Endothelial cell of umbilical vein (primary cell): Measurements from ENCODE around the gene TMPRSS5. TPM values are rescaled to one million over a fixed set of nuclear protein-coding genes. Genes with fewer than 3 reads are reported as not detected.

Experiments used
- BruUV-seq: library from RNA; stranded (reverse); fragments of 400-500 nt; replicated peaks from 2 replicates; lab custom pipeline; 2021; lab: Mats Ljungman, UMichigan
- CTCF ChIA-PET: fragments of 300-600, 350-600 bp; sonication (Branson Sonifier 250); formaldehyde crosslinking; loops from one replicate; lab custom pipeline; 2021; ENCODE audit warnings: antibody characterized with exemption, inconsistent platforms; lab: Charles Lee
- POLR2A ChIA-PET: fragments of 300-600, 350-600 bp; sonication (Branson Sonifier 250); formaldehyde crosslinking; loops from one replicate; lab custom pipeline; 2021; ENCODE audit warnings: antibody characterized with exemption, inconsistent platforms; lab: Charles Lee
- DNase-seq: peaks from one replicate; pipeline ENCODE4 v3.0.0-alpha.2; 2011; ENCODE audit warnings: low read depth, low spot score
- FAIRE-seq: peaks from 2 replicates; lab custom pipeline; 2011; peaks lifted over from hg19 to GRCh38; lab: Jason Lieb, UNC
- H2AFZ ChIP-seq: 2 replicates; pipeline ENCODE4 v1.6.0; 2012; ENCODE audit warnings: low read depth, low read length, control low read depth, inconsistent platforms
- H3K27ac ChIP-seq: 2 replicates; pipeline ENCODE4 v1.5.1; 2011; ENCODE audit warnings: low read depth, mild to moderate bottlenecking, control low read depth, low read length, moderate library complexity; ENCODE audit not compliant: insufficient read depth
- H3K27me3 ChIP-seq, 2 experiments: 2 replicates each; pipeline versions ENCODE4 v1.6.0 to v1.6.1; 2011; ENCODE audit warnings: low read length in 2 of 2, mixed read lengths in 1 of 2; ENCODE audit not compliant: control insufficient read depth in 2 of 2, insufficient read depth in 2 of 2
- H3K36me3 ChIP-seq, 2 experiments: 2 replicates in 1 of 2; 3 replicates in 1 of 2; pipeline ENCODE4 v1.5.1; 2011; ENCODE audit warnings: low read length in 2 of 2, mild to moderate bottlenecking in 1 of 2, moderate library complexity in 1 of 2; ENCODE audit not compliant: control insufficient read depth in 2 of 2, insufficient read depth in 2 of 2; ENCODE audit errors: extremely low read depth in 1 of 2
- H3K4me1 ChIP-seq: 3 replicates; pipeline ENCODE4 v1.5.1; 2011; ENCODE audit warnings: mild to moderate bottlenecking, low read length; ENCODE audit not compliant: control insufficient read depth, insufficient read depth; ENCODE audit errors: extremely low read depth
- H3K4me2 ChIP-seq: 2 replicates; pipeline ENCODE4 v1.6.1; 2011; ENCODE audit warnings: low read length, control low read depth, mixed read lengths; ENCODE audit not compliant: insufficient read depth
- H3K4me3 ChIP-seq, 3 experiments: fragments of 200-600 bp in 1 of 3; sonication (generic), shearing (Covaris generic) in 1 of 3; replicated peaks in 1 of 3; 2 replicates each; pipeline ENCODE4 v1.5.1; 2011 to 2016; ENCODE audit warnings: control low read depth in 3 of 3, low read length in 3 of 3, mild to moderate bottlenecking in 2 of 3, inconsistent platforms in 1 of 3, low read depth in 1 of 3, moderate library complexity in 1 of 3; ENCODE audit not compliant: insufficient read depth in 1 of 3
- H3K79me2 ChIP-seq: 2 replicates; pipeline ENCODE4 v1.6.0; 2012; ENCODE audit warnings: low read length, inconsistent platforms; ENCODE audit not compliant: control insufficient read depth, insufficient read depth
- H3K9ac ChIP-seq: replicated peaks from 2 replicates; pipeline ENCODE3; 2011; ENCODE audit warnings: low read length, control low read depth; ENCODE audit not compliant: insufficient read depth; ENCODE audit errors: extremely low read depth
- H3K9me1 ChIP-seq: replicated peaks from 3 replicates; pipeline ENCODE4 v1.6.0; 2011; ENCODE audit warnings: mild to moderate bottlenecking, low read length; ENCODE audit not compliant: control insufficient read depth, insufficient read depth; ENCODE audit errors: extremely low read depth
- H3K9me3 ChIP-seq: replicated peaks from 2 replicates; pipeline ENCODE4 v1.5.1; 2012; ENCODE audit warnings: low read length, inconsistent platforms; ENCODE audit not compliant: control insufficient read depth, insufficient read depth
- H4K20me1 ChIP-seq: replicated peaks from 2 replicates; pipeline ENCODE3; 2011; ENCODE audit warnings: mild to moderate bottlenecking, low read length; ENCODE audit not compliant: control insufficient read depth, insufficient read depth; ENCODE audit errors: extremely low read depth
- CTCF ChIP-seq, 2 donors: IDR thresholded peaks; 1 replicate in 1 of 2; 2 replicates in 1 of 2; pipeline ENCODE4 v1.5.1; 2011; ENCODE audit warnings: low read length in 2 of 2, mild to moderate bottlenecking in 2 of 2, moderate library complexity in 2 of 2, control low read depth in 1 of 2, inconsistent platforms in 1 of 2, low read depth in 1 of 2; ENCODE audit not compliant: insufficient read depth in 1 of 2; ENCODE audit errors: extremely low read depth in 1 of 2
- EZH2 ChIP-seq: IDR thresholded peaks from 2 replicates; pipeline ENCODE4 v1.6.1; 2012; ENCODE audit warnings: borderline replicate concordance, low read depth, mild to moderate bottlenecking, moderate library complexity, low read length, inconsistent platforms; ENCODE audit not compliant: severe bottlenecking
- FOS ChIP-seq: IDR thresholded peaks from 2 replicates; pipeline ENCODE4 v1.6.1; 2011; ENCODE audit warnings: mild to moderate bottlenecking, low read length, moderate library complexity, borderline replicate concordance; ENCODE audit not compliant: insufficient read depth
- GATA2 ChIP-seq: IDR thresholded peaks from 2 replicates; pipeline ENCODE4 v1.7.0; 2011; ENCODE audit warnings: low read depth, mild to moderate bottlenecking, moderate library complexity, mixed read lengths, low read length; ENCODE audit not compliant: insufficient read length, insufficient read depth
- JUN ChIP-seq: IDR thresholded peaks from 2 replicates; pipeline ENCODE4 v1.6.1; 2011; ENCODE audit warnings: borderline replicate concordance, low read depth; ENCODE audit not compliant: insufficient read length, insufficient read depth
- MAX ChIP-seq: IDR thresholded peaks from 2 replicates; pipeline ENCODE4 v1.6.1; 2011; ENCODE audit not compliant: insufficient read depth, insufficient read length
- MYC ChIP-seq: IDR thresholded peaks from one replicate; pipeline ENCODE4 v1.6.1; 2011; ENCODE audit warnings: mild to moderate bottlenecking, low read depth, low read length
- POLR2A ChIP-seq: IDR thresholded peaks from 2 replicates; pipeline ENCODE4 v1.6.1; 2012; ENCODE audit warnings: low read depth, mild to moderate bottlenecking, control low read depth, low read length
- POLR2AphosphoS5 ChIP-seq: IDR thresholded peaks from 2 replicates; pipeline ENCODE4 v1.6.1; 2012; ENCODE audit warnings: low read depth, mild to moderate bottlenecking, control low read depth, low read length, moderate library complexity; ENCODE audit not compliant: insufficient read depth
- dilution Hi-C: fragments of 300-500 bp; cut with MboI; formaldehyde crosslinking; loops from one replicate; pipeline ENCODE4 v1.15.0; 2019; ENCODE audit warnings: low sequenced_read_pairs; ENCODE audit not compliant: extremely low pct_ligation_motif_present
- intact Hi-C: fragments of 100-400 bp; cut with micrococcal nuclease; formaldehyde crosslinking; loops from one replicate; pipeline ENCODE4 v1.10.0; 2022
- polyA plus RNA-seq, 4 experiments: library from polyadenylated mRNA; depleted of rRNA in 3 of 4; stranded (reverse) in 3 of 4; unstranded in 1 of 4; fragments of >200 nt; gene quantifications; 2 replicates each; pipeline versions ENCODE4 v1.2.1 to v1.2.3, GENCODE V29; 2011 to 2012; ENCODE audit warnings: missing spikeins in 1 of 4
- total RNA-seq: library from RNA; stranded (reverse); gene quantifications from 2 replicates; pipeline ENCODE4 v1.2.3, GENCODE V29; 2021

The TMPRSS5 gene
- total and polyA plus RNA-seq, 2 donors (not counting 3 experiments of a cell fraction or from before 2014, with no cell fraction given) = 0.40 to 0.64 TPM

- no peaks in the 10 kb centered on the region for H3K36me3 ChIP-seq
- H3K4me3 ChIP-seq = no peak overlapping the region
- no peak for FAIRE-seq
- no peak for DNase-seq
- BruUV-seq = no TSS peak
- no peaks in the 10 kb centered on the region for H3K9me1 ChIP-seq
- H2AFZ ChIP-seq = no peak overlapping the region
- H3K4me1 ChIP-seq = no peaks in the 10 kb centered on the region
- no peak overlapping the region for H3K9ac ChIP-seq
- ChIA-PET POLR2A (no interaction called here), CTCF (no interaction called here)
- dilution Hi-C loops (no loop called here), intact Hi-C loops (no loop called here)
- no peak overlapping the region for H3K4me2 ChIP-seq
- no peak overlapping the region for H3K27ac ChIP-seq
- H3K27me3 ChIP-seq = no peaks in the 10 kb centered on the region
- H3K9me3 ChIP-seq = no peaks in the 10 kb centered on the region
- H3K79me2 ChIP-seq = no peaks in the 10 kb centered on the region
- H4K20me1 ChIP-seq = no peaks in the 10 kb centered on the region
- TF ChIP-seq MAX = no peak
- no peak for TF ChIP-seq POLR2AphosphoS5
- no peak for TF ChIP-seq MYC
- no peak for TF ChIP-seq GATA2
- TF ChIP-seq JUN = no peak
- TF ChIP-seq FOS = no peak
- TF ChIP-seq CTCF (IDR thresholded peaks at IDR 0.05; ENCODE audit: extremely low read depth in 1 of 2, insufficient read depth in 1 of 2, low read depth in 1 of 2, low read length in 2 of 2) = no peak
- no peak for TF ChIP-seq POLR2A
- no peak for TF ChIP-seq EZH2
Observed at GRCh38 chr11:113663567-113663966, 42.5 kb downstream of the TMPRSS5 start.
